A673 (cell line): ENCODE results near the gene ZNFX1.

Experiments
- CTCF ChIP-seq: fragments of 300-800, 200-600 bp; sonication (generic); conservative IDR thresholded peaks from 2 replicates; pipeline ENCODE4 v1.5.1; 2017; ENCODE audit warnings: low read depth, mild to moderate bottlenecking, antibody characterized with exemption, low read length, moderate library complexity, mixed read lengths
- EZH2 ChIP-seq: fragments of 200-600 bp; sonication (generic); IDR thresholded peaks from 2 replicates; pipeline ENCODE4 v1.6.1; 2017; ENCODE audit warnings: borderline replicate concordance, low read depth, mild to moderate bottlenecking, mixed read lengths, antibody characterized with exemption, low read length; ENCODE audit not compliant: poor library complexity, severe bottlenecking

- no peak for TF ChIP-seq CTCF
- no peak for TF ChIP-seq EZH2
Measured at GRCh38 chr20:49293122-49293521, 15.3 kb upstream of the ZNFX1 start.
